GF-D8 (cell line): ENCODE results near the gene RO60.

Source experiments
- DNase-seq: peaks from one replicate; lab custom pipeline; 2025; lab: John Stamatoyannopoulos, UW

RO60 gene

GRCh38 chr1:193108471-193108870 is 49.1 kb downstream of the RO60 start:
- no peak for DNase-seq
